Left renal pelvis (tissue), 4 donors: Measurements from ENCODE around the gene OR5K2. TPM values are rescaled to one million over a fixed set of nuclear protein-coding genes. Genes with fewer than 3 reads are reported as not detected.

Source experiments
- DNase-seq, 4 donors: peaks; one replicate each; pipeline ENCODE4 v3.0.0-alpha.2; 2013; ENCODE audit warnings: low read depth in 4 of 4, low spot score in 3 of 4
- polyA plus RNA-seq, 4 donors: library from polyadenylated mRNA; unstranded; fragments of 120-200 nt; gene quantifications; one replicate each; pipeline ENCODE4 v1.2.1, GENCODE V29; 2013; ENCODE audit not compliant: insufficient read length in 4 of 4

OR5K2 gene
- polyA plus RNA-seq = under 1 TPM in 3 of 4 donors, not detected in 1; 0.29 to 0.55 (median 0.39) TPM

DNA sequence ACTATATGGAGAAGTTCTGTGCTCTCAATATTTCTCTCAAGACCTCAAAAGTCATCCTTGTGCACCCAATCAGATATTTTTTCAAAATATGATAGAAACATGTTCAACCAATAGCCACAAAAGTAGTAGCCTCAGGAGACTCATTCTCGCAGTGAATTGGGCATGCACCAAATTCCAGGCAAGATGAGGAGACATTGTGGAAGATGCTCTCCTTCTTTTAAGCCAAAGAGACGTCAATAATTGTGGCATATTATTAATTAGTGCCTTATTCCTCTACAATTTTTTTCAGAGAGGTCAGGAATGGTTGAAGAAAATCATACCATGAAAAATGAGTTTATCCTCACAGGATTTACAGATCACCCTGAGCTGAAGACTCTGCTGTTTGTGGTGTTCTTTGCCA, at the start of gene OR5K2:
TSS of gene OR5K2 (plus strand) at position 301 of the 400 bp plus-strand sequence. CDS start at position 301, 0 bp downstream.
- no peak for DNase-seq

- DNase-seq = no peak
Measured at GRCh38 chr3:98449606-98450193, 47.8 kb upstream of the OR5K2 start.

DNA sequence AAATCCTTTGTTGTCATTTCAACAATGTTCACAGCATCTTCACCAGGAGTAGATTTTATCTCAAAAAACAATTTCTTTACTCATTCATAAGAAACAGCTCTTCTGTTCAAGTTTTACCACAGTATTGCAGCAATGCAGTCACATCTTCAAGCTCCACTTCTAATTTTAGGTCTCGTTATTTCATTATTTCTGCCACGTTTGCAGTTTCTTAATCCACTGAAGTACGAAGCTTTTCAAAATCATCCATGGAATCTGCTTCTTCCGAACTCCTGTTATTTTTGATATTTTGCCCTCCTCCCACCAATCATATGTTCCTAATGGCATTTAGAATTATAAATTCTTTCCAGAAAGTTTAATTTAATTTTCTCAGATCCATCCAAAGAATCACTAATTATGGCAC, 47.1 kb upstream of the OR5K2 start:
- no peak for DNase-seq

DNA sequence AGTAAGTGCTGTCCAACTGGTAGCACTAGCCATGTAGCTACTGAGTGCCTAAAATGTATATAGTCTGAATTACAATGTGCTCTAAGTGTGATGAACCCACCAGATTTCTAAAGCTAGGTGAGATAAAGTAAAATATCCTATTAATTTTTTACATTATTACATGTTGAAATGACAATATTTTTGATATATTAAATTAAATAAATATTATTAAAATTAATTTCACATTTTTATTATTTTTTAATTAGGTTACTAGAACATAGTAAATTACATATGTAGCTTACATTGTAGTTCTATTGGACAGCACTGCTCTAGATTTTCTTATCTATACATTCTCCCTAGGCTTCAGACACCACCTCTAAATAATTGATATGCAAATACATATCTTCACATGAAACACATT, 43.7 kb upstream of the OR5K2 start:
- DNase-seq = no peak

- no peak for DNase-seq
Measured at GRCh38 chr3:98454929-98455328, 42.6 kb upstream of the OR5K2 start.

- DNase-seq = no peak
Measured at GRCh38 chr3:98457543-98457942, 39.9 kb upstream of the OR5K2 start.

GRCh38 chr3:98460220-98460619, 37.3 kb upstream of the OR5K2 start:
- no peak for DNase-seq

DNA sequence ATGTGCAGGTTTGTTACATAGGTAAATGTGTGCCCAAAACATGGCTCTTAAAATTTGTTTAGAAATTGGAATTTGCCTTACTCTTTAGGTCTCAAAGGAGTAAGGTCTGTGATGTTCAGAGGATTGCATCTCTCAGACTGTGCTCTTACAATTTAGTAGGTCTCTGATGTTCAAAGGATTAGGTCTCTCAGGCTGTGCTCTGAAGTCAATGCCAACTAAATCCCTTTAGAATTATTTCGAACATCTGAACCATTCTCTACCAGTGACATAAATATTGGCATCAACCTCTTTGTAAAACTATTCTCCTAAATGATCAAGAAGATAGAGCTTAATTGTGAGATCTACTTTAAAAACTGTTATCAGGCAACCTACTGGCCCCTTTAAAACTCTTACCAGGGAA, 34.6 kb upstream of the OR5K2 start, which contains the start of gene OR5K1:
TSS of gene OR5K1 (plus strand) at position 301 of the 400 bp plus-strand sequence. CDS start 6,376 bp downstream, outside the sequence.
- DNase-seq = no peak

DNA sequence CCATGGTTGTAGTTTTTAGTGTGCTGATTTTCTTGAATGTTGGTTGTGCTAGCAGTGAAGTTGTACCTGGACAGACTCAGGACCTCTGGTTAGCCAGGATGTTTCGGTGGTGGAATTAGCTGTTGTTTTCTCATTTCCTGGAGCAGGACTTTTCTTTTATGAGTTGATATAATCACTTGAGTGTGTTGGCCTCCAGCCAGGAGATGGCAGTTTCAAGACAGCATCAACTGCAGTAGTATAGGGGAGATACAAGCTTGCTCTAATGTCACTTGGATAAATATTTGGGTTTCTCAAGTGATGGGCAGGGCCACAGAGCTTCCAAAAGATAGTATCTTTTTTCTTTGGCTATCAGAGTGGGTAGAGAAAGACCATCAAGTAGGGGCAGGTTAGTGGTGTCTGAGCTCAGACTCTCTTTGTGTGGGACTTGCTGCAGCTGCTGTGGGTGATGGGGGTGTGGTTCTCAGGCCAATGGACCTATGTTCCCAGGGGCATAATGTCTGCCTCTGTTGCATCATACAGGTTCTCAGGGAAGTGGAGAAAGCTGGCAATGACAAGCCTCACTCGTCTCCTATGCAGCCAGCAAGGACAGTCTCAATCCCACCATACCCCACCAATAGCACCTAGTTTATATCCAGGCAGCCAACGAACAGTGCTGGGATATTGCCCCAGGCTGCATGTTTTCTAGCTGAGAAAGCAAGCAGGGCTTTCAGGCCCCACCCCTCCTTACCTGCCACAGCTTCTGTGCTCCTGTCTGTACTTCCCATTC, 14.6 kb upstream of the OR5K2 start:
- no peak for DNase-seq

DNA sequence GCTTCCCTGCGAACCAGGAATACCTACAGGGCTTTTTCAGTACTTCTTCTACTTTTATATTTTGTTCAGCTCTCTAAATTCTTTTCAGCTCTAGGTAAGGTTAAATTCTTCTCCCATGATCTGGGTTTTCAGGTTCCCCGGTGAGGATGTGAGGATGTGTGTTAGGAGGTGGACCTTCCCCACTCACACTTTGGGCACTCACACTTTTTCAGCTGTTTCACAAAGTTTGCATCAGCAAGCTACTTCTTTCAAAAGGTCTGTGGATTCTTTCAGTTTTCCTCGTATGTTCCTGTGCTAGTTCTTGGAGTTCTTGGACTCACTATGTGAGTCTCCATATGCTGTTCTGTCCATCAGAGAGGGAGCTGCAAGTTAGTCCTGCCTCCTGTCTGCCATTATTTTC, 13.9 kb upstream of the OR5K2 start:
- DNase-seq = no peak

DNA sequence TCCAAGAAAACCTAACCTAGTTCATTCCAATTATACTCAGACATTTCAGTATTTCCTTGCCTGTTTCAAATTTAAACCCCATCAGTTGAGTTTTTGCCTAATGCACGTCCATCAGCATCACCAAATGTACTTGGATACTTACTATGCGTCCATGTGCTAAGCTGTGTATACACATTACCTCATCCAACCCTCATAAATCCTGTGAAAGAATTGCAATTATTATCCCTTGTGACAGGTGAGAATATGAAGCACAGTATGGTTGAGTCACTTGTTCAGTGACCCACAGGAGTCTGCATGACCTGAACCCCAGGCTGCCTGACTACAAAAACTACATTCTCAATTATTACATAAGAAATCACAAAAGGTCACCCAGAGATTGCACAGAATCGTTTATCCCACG, 2.5 kb downstream of the OR5K2 start:
- DNase-seq = no peak

- DNase-seq = no peak
Measured at GRCh38 chr3:98501270-98501669, 3.8 kb downstream of the OR5K2 start.

DNA sequence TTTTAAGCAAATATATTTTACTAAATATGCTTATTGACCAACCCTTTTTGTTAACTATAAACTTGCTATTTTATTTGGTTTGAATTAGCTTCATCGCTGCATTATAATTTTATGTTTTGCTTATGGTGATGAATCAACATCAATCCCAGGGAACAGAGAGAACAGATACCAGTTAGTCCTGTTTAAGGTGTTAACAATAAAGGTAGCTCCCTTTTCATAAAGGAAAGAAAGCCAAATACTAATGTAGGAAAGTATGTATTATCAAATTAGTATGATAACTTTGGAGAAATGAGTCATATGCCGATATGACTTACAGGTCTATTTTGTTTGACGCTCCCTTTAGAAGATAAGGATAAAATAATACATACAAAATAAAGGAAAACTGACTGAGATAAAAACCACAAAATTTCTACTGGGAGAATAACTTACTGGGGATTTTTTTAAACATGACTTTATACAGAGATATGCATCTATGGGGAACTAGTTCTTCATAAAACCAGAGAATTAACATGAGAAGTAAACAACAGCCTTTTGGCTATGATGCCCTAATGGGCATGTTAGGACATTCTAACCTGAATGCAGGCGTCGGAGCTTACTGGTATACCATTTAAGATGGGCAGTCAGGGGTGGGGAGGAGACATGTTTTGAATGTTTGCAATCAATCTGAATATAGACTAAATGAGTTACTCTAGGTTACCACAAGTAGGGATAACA, 4.5 kb downstream of the OR5K2 start:
- no peak for DNase-seq

- DNase-seq = no peak
Measured at GRCh38 chr3:98504539-98504938, 7.1 kb downstream of the OR5K2 start.

DNA sequence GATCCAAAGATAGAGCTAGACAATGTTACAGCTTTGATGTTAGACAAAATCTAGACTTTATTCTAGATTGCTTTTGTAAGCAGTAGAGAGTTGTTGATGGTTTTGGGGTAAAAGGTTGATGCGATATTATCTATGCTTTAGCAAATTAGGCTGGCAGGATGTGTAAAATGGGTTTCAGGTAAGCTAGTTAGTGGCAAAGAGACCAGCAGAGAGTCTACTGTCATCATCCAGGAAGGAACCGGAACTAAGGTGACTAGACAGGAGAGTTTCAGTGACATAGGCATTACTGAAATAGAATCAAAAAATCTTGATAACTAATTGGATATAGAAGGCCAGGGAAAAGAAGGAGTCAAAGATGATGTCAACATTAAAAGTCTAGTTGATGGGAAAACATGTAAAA, 11.1 kb downstream of the OR5K2 start:
- DNase-seq = no peak

- no peak for DNase-seq
Measured at GRCh38 chr3:98512576-98512975, 15.1 kb downstream of the OR5K2 start.

- no peak for DNase-seq
Measured at GRCh38 chr3:98513091-98513511, 15.6 kb downstream of the OR5K2 start.

- DNase-seq = no peak
Measured at GRCh38 chr3:98513736-98514135, 16.3 kb downstream of the OR5K2 start.

DNA sequence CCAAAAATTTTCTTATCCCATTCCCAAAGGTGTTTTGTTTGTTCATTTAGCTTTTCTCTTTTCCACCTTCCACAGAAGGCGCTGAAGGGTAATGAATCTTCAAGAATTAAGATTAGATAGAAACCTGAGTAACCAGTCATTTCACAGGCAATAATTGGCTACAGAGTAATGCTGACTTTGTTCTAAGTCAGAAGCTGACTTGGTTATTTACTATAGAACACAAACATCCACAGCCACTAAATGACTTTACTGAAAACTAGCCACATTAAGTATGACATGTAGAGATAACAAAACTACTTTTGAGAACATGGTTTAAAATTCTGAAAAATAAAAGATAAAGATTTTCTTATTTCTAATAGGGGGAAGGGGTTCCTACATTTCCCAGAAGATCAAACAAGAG, 17.5 kb downstream of the OR5K2 start:
- no peak for DNase-seq

DNA sequence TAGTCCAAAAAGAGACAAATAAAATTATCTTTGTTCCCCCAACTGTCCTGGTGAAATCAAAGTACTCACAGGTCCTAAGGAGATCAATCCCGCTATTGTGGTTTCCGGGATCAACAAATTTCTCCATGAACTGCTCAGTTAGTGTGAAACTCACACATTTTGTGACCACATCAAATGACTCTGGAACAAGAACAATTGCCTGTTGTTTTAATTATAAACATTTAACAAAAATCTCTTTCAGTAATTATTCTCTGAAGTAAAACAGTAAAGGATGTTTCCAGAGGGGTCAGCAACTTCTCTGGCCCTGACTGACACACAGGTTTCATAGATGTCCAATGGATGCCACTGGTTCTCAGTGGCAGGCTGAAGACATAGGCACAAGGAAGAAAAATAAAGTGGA, 21.3 kb downstream of the OR5K2 start:
- DNase-seq = no peak

- DNase-seq = no peak
Measured at GRCh38 chr3:98519351-98519750, 21.9 kb downstream of the OR5K2 start.
